Neuron (in vitro differentiated cells): ENCODE results near the gene HIPK3.

ENCODE experiments used
- H2AFZ ChIP-seq: one replicate; pipeline ENCODE4 v1.6.1; 2013; ENCODE audit warnings: low read depth, mild to moderate bottlenecking, inconsistent platforms, low read length, moderate library complexity
- H3K27me3 ChIP-seq: one replicate; pipeline ENCODE4 v1.6.1; 2013; ENCODE audit warnings: low read length; ENCODE audit not compliant: insufficient read depth
- H3K36me3 ChIP-seq: one replicate; pipeline ENCODE4 v1.6.1; 2013; ENCODE audit warnings: low read length; ENCODE audit not compliant: insufficient read depth
- H3K4me1 ChIP-seq: one replicate; pipeline ENCODE4 v1.6.1; 2013; ENCODE audit warnings: low read length; ENCODE audit not compliant: insufficient read depth
- H3K4me3 ChIP-seq: 2 replicates; pipeline ENCODE4 v1.5.1; 2013; ENCODE audit warnings: mild to moderate bottlenecking, low read length, moderate library complexity
- H3K9me3 ChIP-seq: one replicate; pipeline ENCODE4 v1.6.1; 2013; ENCODE audit warnings: low read length

HIPK3 gene

GRCh38 chr11:33323421-33323820 is 66.2 kb downstream of the HIPK3 start:
- Histone ChIP-seq H3K9me3 (no peaks in the 10 kb centered on the region), H3K27me3 (no peaks in the 10 kb centered on the region), H3K4me3 (no peak overlapping the region), H3K4me1 (no peaks in the 10 kb centered on the region), H2AFZ (no peak overlapping the region), H3K36me3 (no peaks in the 10 kb centered on the region)

- H3K4me1 ChIP-seq = no peaks in the 10 kb centered on the region
- H3K9me3 ChIP-seq = no peaks in the 10 kb centered on the region
- no peaks in the 10 kb centered on the region for H3K36me3 ChIP-seq
- H3K4me3 ChIP-seq = no peak overlapping the region
- H2AFZ ChIP-seq = no peak overlapping the region
- no peaks in the 10 kb centered on the region for H3K27me3 ChIP-seq
Measured at GRCh38 chr11:33324302-33324985, 67.3 kb downstream of the HIPK3 start.

GRCh38 chr11:33325451-33325850 is 68.3 kb downstream of the HIPK3 start:
- H3K4me3 ChIP-seq = no peak overlapping the region
- H3K27me3 ChIP-seq = no peaks in the 10 kb centered on the region
- no peaks in the 10 kb centered on the region for H3K4me1 ChIP-seq
- H2AFZ ChIP-seq = no peak overlapping the region
- no peaks in the 10 kb centered on the region for H3K9me3 ChIP-seq
- H3K36me3 ChIP-seq = no peaks in the 10 kb centered on the region

- no peaks in the 10 kb centered on the region for H3K27me3 ChIP-seq
- H2AFZ ChIP-seq = no peak overlapping the region
- H3K4me1 ChIP-seq = no peaks in the 10 kb centered on the region
- no peak overlapping the region for H3K4me3 ChIP-seq
- H3K9me3 ChIP-seq = no peaks in the 10 kb centered on the region
- peaks cover 3% of the 10 kb centered on the region for H3K36me3 ChIP-seq
Measured at GRCh38 chr11:33329705-33330329, 72.6 kb downstream of the HIPK3 start.

- no peaks in the 10 kb centered on the region for H3K27me3 ChIP-seq
- no peaks in the 10 kb centered on the region for H3K4me1 ChIP-seq
- no peaks in the 10 kb centered on the region for H3K9me3 ChIP-seq
- no peak overlapping the region for H2AFZ ChIP-seq
- H3K4me3 ChIP-seq = no peak overlapping the region
- peaks cover 9% of the 10 kb centered on the region for H3K36me3 ChIP-seq
Measured at GRCh38 chr11:33333816-33334215, 76.6 kb downstream of the HIPK3 start.

GRCh38 chr11:33334627-33335026 is 77.4 kb downstream of the HIPK3 start:
- H3K36me3 ChIP-seq = peaks cover 16% of the 10 kb centered on the region
- H3K4me3 ChIP-seq = no peak overlapping the region
- no peaks in the 10 kb centered on the region for H3K4me1 ChIP-seq
- H3K27me3 ChIP-seq = no peaks in the 10 kb centered on the region
- no peak overlapping the region for H2AFZ ChIP-seq
- H3K9me3 ChIP-seq = no peaks in the 10 kb centered on the region

- H3K36me3 ChIP-seq = peaks cover 36% of the 10 kb centered on the region
Measured at GRCh38 chr11:33339247-33339646, 82.1 kb downstream of the HIPK3 start.

GRCh38 chr11:33344611-33345010 is 87.4 kb downstream of the HIPK3 start:
- H3K4me1 ChIP-seq = no peaks in the 10 kb centered on the region
- no peak overlapping the region for H3K4me3 ChIP-seq
- H3K36me3 ChIP-seq = peaks cover 49% of the 10 kb centered on the region
- no peak overlapping the region for H2AFZ ChIP-seq
- H3K27me3 ChIP-seq = no peaks in the 10 kb centered on the region
- H3K9me3 ChIP-seq = no peaks in the 10 kb centered on the region

More at GRCh38 chr11:33339247-33339646, 82.1 kb downstream of the HIPK3 start:
- Histone ChIP-seq H3K9me3 (no peaks in the 10 kb centered on the region), H3K4me3 (no peak overlapping the region), H3K4me1 (no peaks in the 10 kb centered on the region), H3K27me3 (no peaks in the 10 kb centered on the region), H2AFZ (no peak overlapping the region)

GRCh38 chr11:33347490-33348125 is 90.4 kb downstream of the HIPK3 start:
- H3K36me3 ChIP-seq = peaks cover 58% of the 10 kb centered on the region
- no peaks in the 10 kb centered on the region for H3K9me3 ChIP-seq
- H3K27me3 ChIP-seq = no peaks in the 10 kb centered on the region
- H3K4me1 ChIP-seq = no peaks in the 10 kb centered on the region
- no peak overlapping the region for H2AFZ ChIP-seq
- no peak overlapping the region for H3K4me3 ChIP-seq

GRCh38 chr11:33350287-33350686 is 93.1 kb downstream of the HIPK3 start:
- H3K4me1 ChIP-seq = no peaks in the 10 kb centered on the region
- no peak overlapping the region for H2AFZ ChIP-seq
- no peaks in the 10 kb centered on the region for H3K27me3 ChIP-seq
- H3K36me3 ChIP-seq = peaks cover 76% of the 10 kb centered on the region
- H3K9me3 ChIP-seq = no peaks in the 10 kb centered on the region
- no peak overlapping the region for H3K4me3 ChIP-seq

GRCh38 chr11:33358150-33358831 is 101.1 kb downstream of the HIPK3 start:
- H3K36me3 ChIP-seq = peaks cover 15% of the 10 kb centered on the region
- no peak overlapping the region for H3K4me3 ChIP-seq
- no peaks in the 10 kb centered on the region for H3K9me3 ChIP-seq
- H3K27me3 ChIP-seq = no peaks in the 10 kb centered on the region
- no peak overlapping the region for H2AFZ ChIP-seq
- H3K4me1 ChIP-seq = no peaks in the 10 kb centered on the region

GRCh38 chr11:33360642-33361041 is 103.5 kb downstream of the HIPK3 start:
- Histone ChIP-seq H3K4me3 (no peak overlapping the region), H3K9me3 (no peaks in the 10 kb centered on the region), H3K4me1 (no peaks in the 10 kb centered on the region), H2AFZ (no peak overlapping the region), H3K36me3 (no peaks in the 10 kb centered on the region), H3K27me3 (no peaks in the 10 kb centered on the region)
